Muscle of leg (tissue), 11 donors: ENCODE data around the gene AVPR2. TPM values are rescaled to one million over a fixed set of nuclear protein-coding genes. Genes with fewer than 3 reads are reported as not detected.
A peak's percentile ranks its signal among the peaks of the same experiment; 100 is the strongest.

ENCODE experiments used
- DNase-seq: peaks from one replicate; pipeline ENCODE4 v3.0.0; 2013
- H3K27ac ChIP-seq: one replicate; pipeline ENCODE4 v1.5.1; 2013; ENCODE audit warnings: mild to moderate bottlenecking, low read length, control low read depth
- H3K27me3 ChIP-seq: one replicate; pipeline ENCODE4 v1.6.1; 2013; ENCODE audit warnings: low read length; ENCODE audit not compliant: control insufficient read depth, insufficient read depth
- H3K36me3 ChIP-seq: one replicate; pipeline ENCODE4 v1.6.1; 2013; ENCODE audit warnings: low read length; ENCODE audit not compliant: control insufficient read depth, insufficient read depth
- H3K4me1 ChIP-seq: one replicate; pipeline ENCODE4 v1.6.1; 2013; ENCODE audit warnings: low read length; ENCODE audit not compliant: control insufficient read depth, insufficient read depth
- H3K4me3 ChIP-seq: one replicate; pipeline ENCODE4 v1.5.1; 2013; ENCODE audit warnings: low read length, control low read depth
- H3K9me3 ChIP-seq: replicated peaks from 2 replicates; pipeline ENCODE4 v1.6.1; 2013; ENCODE audit warnings: low read depth, low read length; ENCODE audit not compliant: control insufficient read depth
- WGBS: methylation state at CpG from one replicate; pipeline ENCODE4 v1.1.5; 2013; ENCODE audit warnings: missing lambda C conversion rate; ENCODE audit not compliant: insufficient coverage; 5-methylcytosine and 5-hydroxymethylcytosine counted together
- polyA plus RNA-seq, 8 donors: library from polyadenylated mRNA; unstranded; fragments of 120-200 nt; gene quantifications; one replicate each; pipeline versions ENCODE4 v1.2.1 to v1.2.3, GENCODE V29; 2013; ENCODE audit warnings: inconsistent platforms in 1 of 8, low replicate concordance in 1 of 8; ENCODE audit not compliant: insufficient read length in 8 of 8, insufficient read depth in 1 of 8
- total RNA-seq: library from RNA; stranded (reverse); fragments of 120-200 nt; gene quantifications from one replicate; pipeline ENCODE4 v1.2.4, GENCODE V29; 2013

AVPR2 gene
- total and polyA plus RNA-seq, 9 donors, result 0.49 to 1.2 (median 0.79) TPM

GRCh38 chrX:153941336-153942252, 37.1 kb downstream of the AVPR2 start:
- WGBS, result 30% methylated on average over 9 of the region's 23 CpGs
- Histone ChIP-seq H3K27me3 (peaks cover 44% of the 10 kb centered on the region), H3K27ac (no peak overlapping the region), H3K4me3 (no peak overlapping the region), H3K9me3 (no peaks in the 10 kb centered on the region), H3K36me3 (no peaks in the 10 kb centered on the region), H3K4me1 (peaks cover 2% of the 10 kb centered on the region)
- no peak for DNase-seq

DNA sequence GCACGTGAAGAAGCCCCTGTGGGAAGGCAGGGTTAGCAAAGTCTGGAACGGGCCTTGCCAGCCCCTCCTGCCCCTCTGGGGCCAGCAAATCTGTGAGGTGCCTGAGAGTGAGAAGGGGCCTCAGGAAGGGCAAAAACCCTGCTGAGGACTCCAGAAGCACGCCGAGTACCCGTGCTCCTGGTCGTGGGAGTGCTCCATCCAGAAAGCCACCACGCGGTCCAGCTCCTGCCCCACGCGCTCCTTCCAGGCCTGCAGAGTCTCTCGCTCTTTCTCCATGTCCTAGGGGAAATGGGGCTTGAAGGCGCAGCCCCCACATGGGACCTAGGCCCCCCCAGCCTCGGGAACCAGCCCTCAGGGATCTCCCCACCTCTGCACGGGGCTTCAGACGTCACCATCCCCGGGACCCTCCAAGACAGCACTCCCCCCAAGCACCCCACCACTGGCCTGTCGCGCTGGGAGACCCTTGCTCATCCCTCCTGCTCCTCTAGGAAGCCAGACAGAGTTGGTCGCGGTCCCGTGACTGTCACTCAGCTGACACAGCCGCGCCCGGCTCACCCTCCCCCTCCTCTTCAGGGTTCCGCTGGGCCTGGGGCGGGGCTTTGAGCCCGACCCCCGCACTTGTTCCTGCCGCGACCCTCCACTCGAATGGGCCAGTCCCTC, 39.8 kb downstream of the AVPR2 start, which contains the start of gene RENBP:
Gene RENBP (minus strand): TSS at position 504 of the 660 bp plus-strand sequence. CDS start 33 bp downstream, at position 471.
- Histone ChIP-seq H3K36me3 (peaks cover 17% of the 10 kb centered on the region), H3K4me3 (peak within 1 kb of the TSS; percentile 12), H3K4me1 (peaks cover 14% of the 10 kb centered on the region), H3K9me3 (no peaks in the 10 kb centered on the region), H3K27ac (no peak within 1 kb of the TSS), H3K27me3 (peaks cover 36% of the 10 kb centered on the region)
- DNase-seq, result no peak
- 46% methylated on average over 22 of the region's 31 CpGs for WGBS

DNA sequence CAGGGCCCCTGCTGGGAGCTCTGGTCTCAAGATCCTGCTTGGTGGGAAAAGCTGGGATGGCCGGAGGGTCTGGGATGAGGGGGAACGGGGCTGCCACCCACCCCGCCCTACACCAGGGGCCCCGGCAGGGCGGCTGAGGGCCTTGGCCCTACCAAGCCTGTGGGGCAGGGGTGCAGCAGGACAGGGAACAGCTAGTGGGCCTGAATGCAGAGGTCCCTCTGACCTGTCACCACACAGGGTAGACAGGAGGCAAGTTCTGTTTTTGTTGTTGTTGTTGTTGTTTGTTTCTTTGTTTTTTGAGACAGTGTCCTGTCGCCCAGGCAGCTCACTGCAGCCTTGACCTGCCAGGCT, 40.3 kb downstream of the AVPR2 start:
- no peaks in the 10 kb centered on the region for H3K9me3 ChIP-seq
- 86% methylated on average over 1 of the region's 6 CpGs for WGBS
- H3K36me3 ChIP-seq, result peaks cover 22% of the 10 kb centered on the region
- H3K27ac ChIP-seq, result no peak overlapping the region
- H3K4me1 ChIP-seq, result peaks cover 20% of the 10 kb centered on the region
- no peak overlapping the region for H3K4me3 ChIP-seq
- H3K27me3 ChIP-seq, result peaks cover 31% of the 10 kb centered on the region
- no peak for DNase-seq

- H3K9me3 ChIP-seq, result no peaks in the 10 kb centered on the region
- no peak for DNase-seq
- H3K36me3 ChIP-seq, result peaks cover 36% of the 10 kb centered on the region
- H3K27ac ChIP-seq, result no peak overlapping the region
- no peak overlapping the region for H3K4me3 ChIP-seq
- H3K27me3 ChIP-seq, result peaks cover 24% of the 10 kb centered on the region
- 85% methylated on average over 20 of the region's 24 CpGs for WGBS
- H3K4me1 ChIP-seq, result peaks cover 26% of the 10 kb centered on the region
Observed at GRCh38 chrX:153945956-153946943, 41.8 kb downstream of the AVPR2 start.

DNA sequence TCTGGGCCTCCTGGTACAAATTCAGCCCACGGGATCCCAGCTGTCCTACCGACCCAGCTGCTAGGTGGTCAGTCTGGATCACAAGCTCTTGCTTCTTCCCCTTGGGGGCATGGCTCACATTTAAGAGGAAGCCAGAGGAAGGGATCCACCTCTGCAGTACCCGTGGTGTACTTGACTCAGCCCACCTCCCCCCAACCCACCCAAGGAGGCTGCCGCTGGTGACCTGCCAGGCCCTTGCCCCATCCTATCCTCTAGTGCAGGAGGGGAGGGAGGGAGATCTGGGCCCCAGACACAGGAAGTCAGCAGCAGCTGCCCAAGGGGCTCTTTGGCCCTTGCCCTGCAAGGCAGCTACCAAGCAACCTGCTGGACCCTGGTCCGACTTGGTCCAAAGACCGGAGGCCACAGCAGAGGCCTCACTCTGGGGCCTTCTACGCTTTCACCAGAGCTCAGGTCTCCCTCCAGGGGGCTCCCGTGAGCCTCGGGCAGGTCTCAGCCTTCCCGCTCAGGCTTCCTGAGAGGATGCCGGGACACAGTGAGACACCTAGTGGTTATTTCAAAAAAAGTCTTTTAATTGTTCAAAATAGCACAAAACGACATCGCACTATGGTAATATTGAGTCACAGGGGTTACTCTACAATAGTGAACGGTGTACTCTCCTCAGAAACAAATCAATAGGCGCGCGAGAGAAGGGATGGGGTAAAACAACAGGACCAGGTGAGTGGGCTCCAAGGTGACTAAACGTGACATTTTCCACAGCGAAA, 42.7 kb downstream of the AVPR2 start:
- H3K36me3 ChIP-seq, result peaks cover 46% of the 10 kb centered on the region
- peaks cover 24% of the 10 kb centered on the region for H3K27me3 ChIP-seq
- peak; percentile 69 for DNase-seq
- H3K4me3 ChIP-seq, result no peak overlapping the region
- no peaks in the 10 kb centered on the region for H3K9me3 ChIP-seq
- peaks cover 26% of the 10 kb centered on the region for H3K4me1 ChIP-seq
- 45% methylated on average over 4 of the region's 19 CpGs for WGBS
- H3K27ac ChIP-seq, result peak overlapping the region; percentile 29

- peaks cover 54% of the 10 kb centered on the region for H3K36me3 ChIP-seq
- no peak overlapping the region for H3K27ac ChIP-seq
- peaks cover 28% of the 10 kb centered on the region for H3K4me1 ChIP-seq
- peaks cover 17% of the 10 kb centered on the region for H3K27me3 ChIP-seq
- no peak overlapping the region for H3K4me3 ChIP-seq
- H3K9me3 ChIP-seq, result no peaks in the 10 kb centered on the region
- 47% methylated on average over 8 of the region's 10 CpGs for WGBS
- no peak for DNase-seq
Observed at GRCh38 chrX:153948002-153948466, 43.6 kb downstream of the AVPR2 start.

- DNase-seq, result no peak
- Histone ChIP-seq H3K36me3 (peaks cover 65% of the 10 kb centered on the region), H3K27ac (peak overlapping the region; percentile 6), H3K27me3 (peaks cover 11% of the 10 kb centered on the region), H3K4me1 (peaks cover 30% of the 10 kb centered on the region), H3K4me3 (no peak overlapping the region), H3K9me3 (no peaks in the 10 kb centered on the region)
- 58% methylated on average over 20 of the region's 30 CpGs for WGBS
Observed at GRCh38 chrX:153948847-153949805, 44.7 kb downstream of the AVPR2 start.

GRCh38 chrX:153950127-153950526, 45.7 kb downstream of the AVPR2 start:
- Histone ChIP-seq H3K36me3 (peaks cover 74% of the 10 kb centered on the region), H3K9me3 (no peaks in the 10 kb centered on the region), H3K27ac (no peak overlapping the region), H3K4me3 (no peak overlapping the region), H3K4me1 (peaks cover 28% of the 10 kb centered on the region), H3K27me3 (peaks cover 8% of the 10 kb centered on the region)
- no peak for DNase-seq
- WGBS, result 90% methylated on average over 18 of the region's 19 CpGs
